Measurements from ENCODE around the gene COL5A1.

Gene COL5A1

GRCh38 chr9:134760750-134761420 is 119.3 kb downstream of the COL5A1 start:
- DNase-seq (ENCODE audit: low read depth): no peak
- TF ChIP-seq CTCF (conservative IDR thresholded peaks at IDR 0.05; ENCODE audit: control insufficient read depth, insufficient read depth, low read depth, low read length): no peak
- no peak overlapping the region for H3K4me3 ChIP-seq (ENCODE audit: control insufficient read depth, low read depth, low read length)

- no peak for TF ChIP-seq CTCF (conservative IDR thresholded peaks at IDR 0.05; ENCODE audit: control insufficient read depth, insufficient read depth, low read depth, low read length)
- no peak overlapping the region for H3K4me3 ChIP-seq (ENCODE audit: control insufficient read depth, low read depth, low read length)
- no peak for DNase-seq (ENCODE audit: low read depth)
Measured at GRCh38 chr9:134764473-134765269, 123.1 kb downstream of the COL5A1 start.

GRCh38 chr9:134765785-134766184 is 124.2 kb downstream of the COL5A1 start:
- no peak for DNase-seq (ENCODE audit: low read depth)
- no peak overlapping the region for H3K4me3 ChIP-seq (ENCODE audit: control insufficient read depth, low read depth, low read length)

DNA sequence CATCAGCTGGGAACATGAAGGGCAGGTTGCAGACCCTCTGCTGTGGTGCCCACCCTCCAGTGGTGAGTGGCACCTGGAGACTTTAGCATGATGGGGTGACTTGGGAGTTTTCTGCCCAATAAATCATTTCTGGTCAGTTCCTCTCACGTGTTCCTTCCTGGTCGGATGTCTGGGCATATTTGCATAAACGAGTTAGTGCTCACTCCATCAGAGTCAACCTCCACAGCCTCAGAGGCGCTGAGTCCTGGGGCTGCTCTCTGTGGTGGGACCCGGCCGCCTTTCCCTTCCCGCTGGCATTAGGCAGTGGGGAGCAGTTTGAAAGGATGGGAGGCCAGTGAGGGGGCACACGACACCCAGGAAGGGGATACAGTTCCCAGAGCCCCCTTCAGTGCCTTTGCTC is 125.0 kb downstream of the COL5A1 start:
- no peak for TF ChIP-seq CTCF (conservative IDR thresholded peaks at IDR 0.05; ENCODE audit: control insufficient read depth, insufficient read depth, low read depth, low read length)
- no peak overlapping the region for H3K4me3 ChIP-seq (ENCODE audit: control insufficient read depth, low read depth, low read length)
- no peak for DNase-seq (ENCODE audit: low read depth)

More at GRCh38 chr9:134765785-134766184, 124.2 kb downstream of the COL5A1 start:
- no peak for TF ChIP-seq CTCF (conservative IDR thresholded peaks at IDR 0.05; ENCODE audit: control insufficient read depth, insufficient read depth, low read depth, low read length)

DNA sequence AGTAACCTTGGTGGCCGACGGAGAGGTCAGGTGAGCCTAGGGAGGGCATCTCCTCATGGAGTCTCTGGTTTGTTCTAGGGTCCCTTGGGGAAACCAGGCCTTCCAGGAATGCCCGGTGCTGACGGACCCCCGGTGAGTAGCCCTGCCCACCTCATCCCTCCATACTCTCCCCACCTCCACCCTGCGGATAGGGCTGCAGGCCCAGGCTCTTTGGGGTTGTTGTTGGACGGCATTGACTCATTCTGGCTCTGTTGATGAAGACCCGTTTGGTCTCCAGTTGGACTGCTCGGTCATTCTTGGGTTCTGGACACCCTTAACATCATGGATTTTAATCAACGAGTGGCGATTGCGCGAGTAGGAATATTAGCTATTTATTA is 126.7 kb downstream of the COL5A1 start:
- TF ChIP-seq CTCF (conservative IDR thresholded peaks at IDR 0.05; ENCODE audit: control insufficient read depth, insufficient read depth, low read depth, low read length): no peak
- peak; percentile 45 for DNase-seq (ENCODE audit: low read depth)
- H3K4me3 ChIP-seq (ENCODE audit: control insufficient read depth, low read depth, low read length): no peak overlapping the region

DNA sequence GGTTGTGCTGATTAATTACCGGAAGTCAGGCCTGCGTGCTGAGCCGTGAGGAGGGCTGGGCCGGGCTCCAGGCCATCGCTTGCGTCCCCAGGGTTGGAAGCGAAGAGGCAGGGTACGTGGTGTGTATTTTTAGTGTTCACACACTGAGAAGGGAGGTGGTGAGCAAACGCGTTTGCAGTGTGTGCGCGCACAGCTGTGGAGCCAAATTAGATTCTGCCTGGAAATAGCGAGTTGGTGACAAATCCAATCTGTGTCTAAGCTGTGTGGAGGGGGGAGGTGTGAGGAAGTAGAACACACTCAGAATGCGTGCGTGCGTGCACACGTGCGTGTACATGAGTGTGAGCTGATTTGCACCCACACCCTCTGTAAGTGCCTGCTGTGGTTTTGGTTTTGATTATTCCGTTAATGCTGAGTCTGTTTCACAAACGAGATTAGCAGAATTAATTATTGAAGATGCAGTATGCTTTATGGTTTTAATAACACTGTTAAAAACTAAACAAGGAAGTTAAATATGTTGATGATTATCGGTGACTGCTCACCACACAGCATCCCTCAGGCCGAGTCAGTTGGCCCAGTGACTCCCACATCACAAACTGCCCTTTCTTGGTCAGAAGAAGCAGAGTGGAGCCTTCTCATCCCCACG is 127.2 kb downstream of the COL5A1 start:
- TF ChIP-seq CTCF (conservative IDR thresholded peaks at IDR 0.05; ENCODE audit: control insufficient read depth, insufficient read depth, low read depth, low read length): no peak
- DNase-seq (ENCODE audit: low read depth): peak; percentile 62
- H3K4me3 ChIP-seq (ENCODE audit: control insufficient read depth, low read depth, low read length): no peak overlapping the region
